ENCODE measurements around the gene GSTP1.
"Not testable (repeated sequence)": the region's sequence is repeated elsewhere in the genome, so short reads cannot be mapped to it uniquely, and the experiment has no call there.

GSTP1 gene

GRCh38 chr11:67616431-67617242 is 33.0 kb downstream of the GSTP1 start:
- DNase-seq = no peak

DNA sequence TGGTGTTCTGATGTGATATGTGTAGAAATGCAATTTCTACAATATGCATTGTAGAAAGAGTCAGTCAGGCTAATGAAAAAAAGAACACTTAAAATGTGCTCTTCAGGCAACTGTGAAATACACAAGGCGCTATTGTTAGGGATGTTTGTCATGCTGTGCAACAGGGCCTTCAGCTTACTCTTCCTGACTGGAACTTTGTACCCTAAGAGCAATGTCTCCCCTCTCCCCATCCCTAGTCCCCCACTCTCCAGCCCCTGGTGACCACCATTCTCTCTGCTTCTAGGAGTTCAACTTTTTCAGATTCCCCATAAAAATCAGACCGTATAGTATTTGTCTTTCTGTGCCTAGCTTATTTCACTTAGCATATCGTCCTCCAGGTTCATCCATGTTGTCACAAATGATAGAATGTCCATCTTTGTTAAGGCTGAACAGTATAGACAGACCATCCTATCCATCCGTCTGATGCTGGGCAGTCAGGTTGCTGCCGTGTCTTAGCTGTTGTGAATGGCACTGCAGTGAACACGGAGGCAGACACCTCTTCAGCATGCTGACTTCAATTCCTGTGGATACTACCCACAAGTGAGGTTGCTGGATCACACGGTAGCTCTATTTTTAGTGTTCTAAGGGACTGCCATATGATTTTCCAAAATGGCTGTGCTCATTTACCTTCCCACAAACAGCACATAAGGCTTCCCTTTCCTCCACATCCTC is 33.8 kb downstream of the GSTP1 start:
- no peak for DNase-seq

- DNase-seq = not testable (repeated sequence)
Measured at GRCh38 chr11:67618901-67619659, 35.5 kb downstream of the GSTP1 start.

GRCh38 chr11:67619683-67620618 is 36.3 kb downstream of the GSTP1 start:
- DNase-seq = not testable (repeated sequence)

GRCh38 chr11:67620621-67621020 is 37.0 kb downstream of the GSTP1 start:
- DNase-seq = not testable (repeated sequence)

DNA sequence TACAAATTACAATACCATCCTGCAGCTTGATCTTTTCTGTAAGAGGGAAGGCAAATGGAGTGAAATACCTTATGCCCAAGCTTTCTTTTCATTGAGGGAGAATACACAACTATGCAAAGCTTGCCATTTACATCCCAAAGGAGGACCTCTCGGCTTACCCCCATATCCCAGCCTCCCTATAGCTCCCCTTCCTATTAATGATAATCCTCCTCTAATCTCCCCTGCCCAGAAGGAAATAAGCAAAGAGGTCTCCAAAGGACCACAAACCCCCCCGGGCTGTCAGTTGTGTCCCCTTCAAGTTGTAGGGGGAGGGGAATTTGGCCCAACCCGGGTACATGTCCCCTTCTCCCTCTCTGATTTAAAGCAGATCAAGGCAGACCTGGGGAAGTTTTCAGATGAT is 38.3 kb downstream of the GSTP1 start:
- not testable (repeated sequence) for DNase-seq

GRCh38 chr11:67622905-67623304 is 39.3 kb downstream of the GSTP1 start:
- DNase-seq = not testable (repeated sequence)

DNA sequence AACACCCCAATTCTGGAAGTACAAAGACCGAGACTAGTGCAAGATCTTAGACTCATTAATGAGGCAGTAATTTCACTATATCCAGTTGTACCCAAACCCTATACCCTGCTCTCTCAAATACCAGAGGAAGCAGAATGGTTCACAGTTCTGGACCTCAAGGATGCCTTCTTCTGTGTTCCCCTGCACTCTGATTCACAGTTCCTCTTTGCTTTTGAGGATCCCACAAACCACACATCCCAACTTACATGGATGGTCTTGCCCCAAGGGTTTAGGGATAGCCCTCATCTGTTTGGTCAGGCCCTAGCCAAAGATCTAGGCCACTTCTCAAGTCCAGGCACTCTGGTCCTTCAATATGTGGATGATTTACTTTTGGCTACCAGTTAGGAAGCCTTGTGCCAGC is 40.2 kb downstream of the GSTP1 start:
- not testable (repeated sequence) for DNase-seq

- not testable (repeated sequence) for DNase-seq
Measured at GRCh38 chr11:67626131-67626833, 42.7 kb downstream of the GSTP1 start.

GRCh38 chr11:67626970-67627369 is 43.4 kb downstream of the GSTP1 start:
- no peak for DNase-seq

DNA sequence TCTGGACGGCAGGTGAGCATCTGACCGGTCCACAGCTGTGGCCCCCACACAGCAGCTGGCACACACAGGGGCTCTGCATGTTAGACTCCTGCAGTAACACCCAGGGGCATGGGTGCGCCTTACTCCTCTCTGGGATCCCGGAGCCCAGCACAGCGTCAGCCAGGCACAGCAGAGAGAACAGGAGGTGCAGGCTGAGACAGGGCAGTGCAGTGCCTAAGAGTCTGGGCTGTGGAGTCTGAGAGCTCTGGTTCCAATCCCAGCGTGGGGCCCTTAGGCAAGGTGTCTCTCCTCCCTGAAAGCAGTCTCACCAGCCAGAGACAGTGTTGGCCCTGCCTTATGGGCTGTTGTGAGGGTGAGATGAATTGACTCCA is 43.8 kb downstream of the GSTP1 start:
- no peak for DNase-seq

GRCh38 chr11:67627812-67628624 is 44.4 kb downstream of the GSTP1 start:
- DNase-seq = no peak

DNA sequence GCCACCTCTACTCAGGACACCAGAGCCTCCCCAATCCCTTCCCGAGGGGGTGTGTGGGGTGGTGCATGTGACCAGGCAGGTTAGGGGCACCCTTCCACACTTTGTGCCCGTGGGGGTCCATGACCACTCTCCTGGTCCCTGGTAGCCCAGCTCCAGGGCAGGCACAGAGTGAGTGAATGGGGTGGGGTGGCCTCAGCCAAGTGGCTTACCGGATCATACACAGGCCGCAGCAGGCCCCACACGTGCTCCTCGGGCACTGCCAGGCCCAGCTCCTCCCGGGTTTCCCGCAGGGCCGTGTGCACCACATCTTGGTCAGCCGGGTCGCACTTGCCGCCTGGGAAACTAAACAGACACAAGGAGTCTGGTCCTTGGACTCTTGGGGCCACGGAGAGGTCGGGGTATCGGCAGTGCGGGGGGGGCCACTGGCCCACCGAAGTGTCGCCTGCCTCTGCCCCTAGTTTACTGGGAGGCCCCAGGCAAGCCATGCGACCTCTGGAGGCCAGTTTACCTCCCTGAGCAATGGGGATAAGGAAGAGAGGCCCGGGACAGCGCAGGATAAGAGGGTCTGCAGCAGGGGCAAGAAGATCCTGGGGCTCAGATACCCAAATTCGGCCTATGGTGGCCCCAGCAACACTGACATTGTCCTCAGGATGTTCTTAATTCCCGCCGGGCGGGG is 45.2 kb downstream of the GSTP1 start:
- no peak for DNase-seq

DNA sequence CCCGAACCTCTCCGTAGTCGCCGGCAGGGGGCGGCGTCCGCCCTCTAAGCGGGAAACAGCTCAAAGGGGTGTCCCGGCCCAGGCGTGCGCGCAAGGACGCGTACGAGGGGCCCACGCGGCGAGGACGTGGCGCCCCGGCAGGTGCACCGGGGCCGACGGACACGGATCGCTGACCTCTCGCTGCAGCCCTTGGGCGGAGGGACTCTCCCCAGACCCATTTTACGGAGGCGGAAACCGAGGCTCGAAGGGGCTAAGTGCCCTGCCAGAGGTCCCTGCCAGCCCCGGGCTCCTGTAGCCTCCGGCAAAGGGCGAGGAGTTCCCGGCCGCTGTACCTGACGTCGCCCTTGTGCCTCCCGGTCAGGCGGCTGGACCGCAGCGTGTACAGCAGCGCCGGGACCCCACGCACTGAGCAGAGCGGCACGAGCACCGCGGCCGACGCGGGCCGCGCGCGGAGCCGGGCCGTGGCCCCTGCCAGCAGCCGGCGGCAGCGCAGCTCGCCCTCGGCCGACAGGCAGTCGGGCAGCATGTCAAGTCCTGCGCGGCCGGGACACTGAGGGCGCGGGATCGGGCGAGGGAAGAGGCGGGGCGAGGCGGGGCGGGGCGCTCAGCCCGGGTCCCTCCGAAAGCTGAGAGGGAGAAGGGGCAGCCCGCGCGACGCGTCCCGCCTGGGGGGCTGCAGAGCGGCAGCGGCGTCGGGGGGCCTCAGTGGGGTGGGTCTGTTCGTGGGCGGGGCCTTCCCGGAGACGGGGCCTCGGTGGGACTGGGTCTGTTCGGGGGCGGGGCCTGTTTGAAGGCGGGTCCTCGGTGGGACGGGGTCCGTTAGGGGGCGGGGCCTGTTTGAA is 46.0 kb downstream of the GSTP1 start, which contains the start of gene NUDT8:
Gene NUDT8 (minus strand): TSS at position 552 of the 842 bp plus-strand sequence. CDS start 26 bp downstream, at position 526.
- DNase-seq = peak; percentile 73

- peak; percentile 96 for DNase-seq
Measured at GRCh38 chr11:67630228-67630942, 46.8 kb downstream of the GSTP1 start.

DNA sequence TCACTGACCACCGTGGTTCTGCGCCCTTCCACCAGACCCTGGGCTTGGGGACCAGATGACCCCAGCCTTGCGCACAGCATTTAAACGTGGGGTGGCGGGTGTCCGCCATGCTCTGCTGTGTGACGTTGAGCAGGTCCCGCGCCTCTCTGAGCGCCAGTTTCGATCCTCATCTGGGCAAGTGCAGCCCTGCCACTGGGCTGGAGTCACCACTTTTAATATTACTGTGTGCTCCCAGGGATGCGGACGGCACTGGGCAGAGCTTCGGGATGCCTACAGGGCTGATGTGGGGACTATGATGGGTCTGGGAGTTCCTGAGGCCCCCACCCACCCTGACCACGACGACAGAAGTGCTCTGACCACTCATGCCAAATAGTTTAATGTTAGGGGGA is 47.3 kb downstream of the GSTP1 start:
- no peak for DNase-seq

GRCh38 chr11:67631411-67631810 is 47.8 kb downstream of the GSTP1 start:
- no peak for DNase-seq

GRCh38 chr11:67631853-67632174 is 48.2 kb downstream of the GSTP1 start:
- no peak for DNase-seq
